Measurements from ENCODE around the gene VIT.

DNA sequence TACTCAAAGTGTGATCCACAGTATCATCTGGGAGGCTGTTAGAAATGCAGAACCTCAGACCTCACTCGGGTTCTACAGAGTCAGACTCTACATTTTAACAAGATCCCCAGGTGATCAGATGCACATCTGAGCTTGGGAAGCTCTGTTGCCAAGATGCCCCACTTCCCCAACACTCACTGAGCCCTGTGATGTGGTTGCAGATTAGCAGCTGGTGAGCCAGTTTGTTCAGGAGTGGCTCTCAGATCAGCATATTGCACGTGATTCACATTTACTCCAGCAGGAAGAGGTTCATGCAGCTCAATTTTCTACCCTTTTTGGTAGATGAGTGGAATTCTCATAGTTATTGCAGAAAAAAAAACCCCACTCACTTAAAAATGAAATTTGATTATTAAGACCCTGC lies 96.4 kb downstream of the VIT start:
- TF ChIP-seq, protein P1, sequence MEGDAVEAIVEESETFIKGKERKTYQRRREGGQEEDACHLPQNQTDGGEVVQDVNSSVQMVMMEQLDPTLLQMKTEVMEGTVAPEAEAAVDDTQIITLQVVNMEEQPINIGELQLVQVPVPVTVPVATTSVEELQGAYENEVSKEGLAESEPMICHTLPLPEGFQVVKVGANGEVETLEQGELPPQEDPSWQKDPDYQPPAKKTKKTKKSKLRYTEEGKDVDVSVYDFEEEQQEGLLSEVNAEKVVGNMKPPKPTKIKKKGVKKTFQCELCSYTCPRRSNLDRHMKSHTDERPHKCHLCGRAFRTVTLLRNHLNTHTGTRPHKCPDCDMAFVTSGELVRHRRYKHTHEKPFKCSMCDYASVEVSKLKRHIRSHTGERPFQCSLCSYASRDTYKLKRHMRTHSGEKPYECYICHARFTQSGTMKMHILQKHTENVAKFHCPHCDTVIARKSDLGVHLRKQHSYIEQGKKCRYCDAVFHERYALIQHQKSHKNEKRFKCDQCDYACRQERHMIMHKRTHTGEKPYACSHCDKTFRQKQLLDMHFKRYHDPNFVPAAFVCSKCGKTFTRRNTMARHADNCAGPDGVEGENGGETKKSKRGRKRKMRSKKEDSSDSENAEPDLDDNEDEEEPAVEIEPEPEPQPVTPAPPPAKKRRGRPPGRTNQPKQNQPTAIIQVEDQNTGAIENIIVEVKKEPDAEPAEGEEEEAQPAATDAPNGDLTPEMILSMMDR (IDR thresholded peaks at IDR 0.05), result no peak
- TF ChIP-seq POLR2A (IDR thresholded peaks at IDR 0.05), result no peak

Data from prostate gland (tissue), 2 donors.